Measurements from ENCODE around the gene SLC22A4.

DNA sequence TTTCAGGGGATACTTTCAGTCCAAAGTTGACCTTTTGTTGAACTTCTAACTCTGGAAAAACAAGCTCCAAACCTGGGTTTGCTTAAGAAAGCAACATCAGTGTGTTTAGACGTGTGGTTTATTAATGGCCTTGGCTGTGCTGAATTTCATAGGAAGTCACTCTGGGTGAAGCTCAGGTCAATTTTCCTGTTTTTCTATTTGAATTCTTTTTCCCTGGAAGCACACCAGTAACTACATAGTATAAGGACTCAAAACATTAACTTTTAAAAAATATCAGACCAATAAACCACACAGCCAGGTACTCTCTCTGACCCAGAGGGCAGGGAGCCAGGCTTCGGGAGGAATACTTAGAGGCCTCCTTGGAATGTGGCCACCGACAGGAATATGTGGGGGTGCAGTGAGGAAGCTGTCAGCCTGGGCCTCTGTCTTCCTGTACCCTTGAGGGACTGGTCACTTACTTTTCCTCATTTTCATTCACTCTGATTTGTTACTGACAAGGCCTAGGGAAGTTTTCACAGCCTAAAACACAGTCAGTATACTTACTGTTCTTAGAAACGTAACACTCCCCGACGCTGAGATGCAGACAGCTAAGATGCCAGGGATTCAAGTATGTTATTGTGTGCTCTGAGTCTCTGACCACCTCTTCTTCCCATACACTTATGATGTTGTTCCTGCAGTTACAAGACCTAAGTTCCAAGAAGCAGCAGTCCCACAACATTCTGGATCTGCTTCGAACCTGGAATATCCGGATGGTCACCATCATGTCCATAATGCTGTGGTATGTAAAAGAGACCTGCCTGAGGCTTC is 94.3 kb downstream of the SLC22A4 start:
- no peak for TF ChIP-seq REST (IDR thresholded peaks at IDR 0.05; ENCODE audit: insufficient read depth in 1 of 2, low read depth in 2 of 2, low read length in 1 of 2)
- no peak for TF ChIP-seq POLR2AphosphoS5 (IDR thresholded peaks at IDR 0.05; ENCODE audit: low read depth, low read length)
- no peak for TF ChIP-seq CTCF (IDR thresholded peaks at IDR 0.05)
- TF ChIP-seq TCF7L2 (IDR thresholded peaks at IDR 0.05; ENCODE audit: low read depth, low read length): no peak
- TF ChIP-seq SIN3A (IDR thresholded peaks at IDR 0.05; ENCODE audit: borderline replicate concordance, insufficient read depth, low read depth, low read length): no peak

Measured in Panc1 (cell line).